ENCODE results near the gene DIO2.

The DIO2 gene

GRCh38 chr14:80211153-80212022 lies at the start of gene DIO2:
Gene DIO2 (minus strand): TSS chr14:80211504. CDS start chr14:80211472, 32 bp downstream.
- DNase-seq (ENCODE audit: low read depth): no peak

GRCh38 chr14:80260645-80261044 lies 49.3 kb upstream of the DIO2 start:
- no peak for DNase-seq (ENCODE audit: low read depth)

- DNase-seq (ENCODE audit: low read depth): no peak
Measured at GRCh38 chr14:80239631-80240030, 28.3 kb upstream of the DIO2 start.

GRCh38 chr14:80237143-80237542 lies 25.8 kb upstream of the DIO2 start:
- no peak for DNase-seq (ENCODE audit: low read depth)

GRCh38 chr14:80233470-80234089 lies 22.3 kb upstream of the DIO2 start:
- no peak for DNase-seq (ENCODE audit: low read depth)

GRCh38 chr14:80231702-80232101 lies 20.4 kb upstream of the DIO2 start:
- no peak for DNase-seq (ENCODE audit: low read depth)

- no peak for DNase-seq (ENCODE audit: low read depth)
Measured at GRCh38 chr14:80223696-80224465, 12.6 kb upstream of the DIO2 start.

GRCh38 chr14:80216818-80217217 lies 5.5 kb upstream of the DIO2 start:
- DNase-seq (ENCODE audit: low read depth): no peak

GRCh38 chr14:80215756-80216581 lies 4.7 kb upstream of the DIO2 start:
- DNase-seq (ENCODE audit: low read depth): no peak

- DNase-seq (ENCODE audit: low read depth): no peak
Measured at GRCh38 chr14:80215081-80215480, 3.8 kb upstream of the DIO2 start.

- DNase-seq (ENCODE audit: low read depth): no peak
Measured at GRCh38 chr14:80213602-80214001, 2.3 kb upstream of the DIO2 start.

GRCh38 chr14:80212023-80212397 lies 706 bp upstream of the DIO2 start:
- DNase-seq (ENCODE audit: low read depth): no peak

- DNase-seq (ENCODE audit: low read depth): no peak
Measured at GRCh38 chr14:80208461-80208860, 2.8 kb downstream of the DIO2 start.

- DNase-seq (ENCODE audit: low read depth): no peak
Measured at GRCh38 chr14:80206351-80207080, 4.8 kb downstream of the DIO2 start.

- DNase-seq (ENCODE audit: low read depth): no peak
Measured at GRCh38 chr14:80202888-80203562, 8.3 kb downstream of the DIO2 start.

GRCh38 chr14:80200093-80200492 lies 11.2 kb downstream of the DIO2 start:
- no peak for DNase-seq (ENCODE audit: low read depth)

- DNase-seq (ENCODE audit: low read depth): no peak
Measured at GRCh38 chr14:80188571-80188970, 22.7 kb downstream of the DIO2 start.

GRCh38 chr14:80186301-80186800 lies 25.0 kb downstream of the DIO2 start:
- no peak for DNase-seq (ENCODE audit: low read depth)

GRCh38 chr14:80176893-80177292 lies 34.4 kb downstream of the DIO2 start:
- DNase-seq (ENCODE audit: low read depth): no peak

GRCh38 chr14:80172375-80173051 lies 38.8 kb downstream of the DIO2 start:
- DNase-seq (ENCODE audit: low read depth): no peak

All from T-helper 22 cell (primary cell).